SK-N-SH treated with all-trans-retinoic acid at 6 μM for 48 hours (cell line): ENCODE data around the gene DDIT4L.

Experiments used
- BACH2 ChIP-seq: fragments of 250-450 bp; sonication (Bioruptor Pico); IDR thresholded peaks from 2 replicates; pipeline ENCODE4 v1.9.0; 2021; ENCODE audit warnings: mild to moderate bottlenecking, borderline replicate concordance
- RARB ChIP-seq: fragments of 250-450 bp; sonication (Bioruptor Pico); IDR thresholded peaks from 2 replicates; pipeline ENCODE4 v1.8.0; 2021; ENCODE audit warnings: mild to moderate bottlenecking, moderate library complexity
- TCF4 ChIP-seq: fragments of 250-450 bp; sonication (Bioruptor Pico); IDR thresholded peaks from 2 replicates; pipeline ENCODE4 v1.8.0; 2021; ENCODE audit warnings: mild to moderate bottlenecking, moderate library complexity, borderline replicate concordance
- ZNF70 ChIP-seq: fragments of 450-650 bp; formaldehyde crosslinking; IDR thresholded peaks from 2 replicates; pipeline ENCODE4 v1.5.0; 2020; ENCODE audit warnings: mild to moderate bottlenecking, moderate library complexity
- ZNF8 ChIP-seq: fragments of 450-650 bp; formaldehyde crosslinking; IDR thresholded peaks from 2 replicates; pipeline ENCODE4 v1.5.0; 2020; ENCODE audit warnings: mild to moderate bottlenecking, moderate library complexity
- TF ChIP-seq, protein P1 (sequence below): fragments of 250-450 bp; sonication (Bioruptor Pico); IDR thresholded peaks from 2 replicates; pipeline ENCODE4 v1.8.0; 2020; ENCODE audit warnings: mild to moderate bottlenecking, moderate library complexity, borderline replicate concordance

DNA sequence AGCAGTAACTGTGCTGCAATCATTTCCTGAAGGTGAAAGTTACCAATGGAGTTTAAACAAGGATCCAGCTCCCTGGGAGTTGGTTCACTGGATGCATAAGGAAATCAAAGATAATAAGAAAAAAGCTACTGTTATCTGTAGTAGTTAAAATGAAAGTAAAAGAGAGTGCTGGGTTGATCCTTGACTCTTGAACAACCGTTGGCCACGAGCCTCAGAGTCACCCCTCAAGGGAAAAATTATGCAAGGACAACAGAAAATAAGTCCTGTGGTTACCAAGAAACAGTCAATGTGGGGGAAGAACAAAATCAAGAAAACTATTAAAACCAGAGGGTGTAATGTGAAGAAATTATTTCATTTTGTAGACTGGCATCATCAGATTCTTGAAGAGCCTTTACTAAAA is 49.7 kb upstream of the DDIT4L start:
- TF ChIP-seq ZNF70 = no peak
- TF ChIP-seq TCF4 (CRISPR knock-in tag) = no peak
- TF ChIP-seq, protein P1, sequence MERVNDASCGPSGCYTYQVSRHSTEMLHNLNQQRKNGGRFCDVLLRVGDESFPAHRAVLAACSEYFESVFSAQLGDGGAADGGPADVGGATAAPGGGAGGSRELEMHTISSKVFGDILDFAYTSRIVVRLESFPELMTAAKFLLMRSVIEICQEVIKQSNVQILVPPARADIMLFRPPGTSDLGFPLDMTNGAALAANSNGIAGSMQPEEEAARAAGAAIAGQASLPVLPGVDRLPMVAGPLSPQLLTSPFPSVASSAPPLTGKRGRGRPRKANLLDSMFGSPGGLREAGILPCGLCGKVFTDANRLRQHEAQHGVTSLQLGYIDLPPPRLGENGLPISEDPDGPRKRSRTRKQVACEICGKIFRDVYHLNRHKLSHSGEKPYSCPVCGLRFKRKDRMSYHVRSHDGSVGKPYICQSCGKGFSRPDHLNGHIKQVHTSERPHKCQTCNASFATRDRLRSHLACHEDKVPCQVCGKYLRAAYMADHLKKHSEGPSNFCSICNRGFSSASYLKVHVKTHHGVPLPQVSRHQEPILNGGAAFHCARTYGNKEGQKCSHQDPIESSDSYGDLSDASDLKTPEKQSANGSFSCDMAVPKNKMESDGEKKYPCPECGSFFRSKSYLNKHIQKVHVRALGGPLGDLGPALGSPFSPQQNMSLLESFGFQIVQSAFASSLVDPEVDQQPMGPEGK = no peak
- TF ChIP-seq ZNF8 (CRISPR knock-in tag) = no peak
- TF ChIP-seq RARB (CRISPR knock-in tag) = no peak
- TF ChIP-seq BACH2 (CRISPR knock-in tag) = no peak
